ENCODE results near the gene THSD4.

The THSD4 gene

GRCh38 chr15:71566226-71566625 is 451.0 kb downstream of the THSD4 start:
- no peak for DNase-seq

GRCh38 chr15:71567173-71567572 is 451.9 kb downstream of the THSD4 start:
- no peak for DNase-seq

GRCh38 chr15:71568227-71568626 is 453.0 kb downstream of the THSD4 start:
- no peak for DNase-seq

GRCh38 chr15:71570736-71571135 is 455.5 kb downstream of the THSD4 start:
- DNase-seq: no peak

- DNase-seq: no peak
Measured at GRCh38 chr15:71571641-71572040, 456.4 kb downstream of the THSD4 start.

GRCh38 chr15:71572452-71573053 is 457.3 kb downstream of the THSD4 start:
- no peak for DNase-seq

- DNase-seq: no peak
Measured at GRCh38 chr15:71573599-71573998, 458.3 kb downstream of the THSD4 start.

- no peak for DNase-seq
Measured at GRCh38 chr15:71575474-71576045, 460.3 kb downstream of the THSD4 start.

- no peak for DNase-seq
Measured at GRCh38 chr15:71577071-71577470, 461.8 kb downstream of the THSD4 start.

GRCh38 chr15:71581398-71581930 is 466.2 kb downstream of the THSD4 start:
- DNase-seq: no peak

- no peak for DNase-seq
Measured at GRCh38 chr15:71585159-71585558, 469.9 kb downstream of the THSD4 start.

- no peak for DNase-seq
Measured at GRCh38 chr15:71586463-71586862, 471.2 kb downstream of the THSD4 start.

GRCh38 chr15:71588746-71589145 is 473.5 kb downstream of the THSD4 start:
- DNase-seq: no peak

GRCh38 chr15:71591057-71591456 is 475.8 kb downstream of the THSD4 start:
- DNase-seq: no peak

GRCh38 chr15:71592203-71592602 is 476.9 kb downstream of the THSD4 start:
- DNase-seq: no peak

- no peak for DNase-seq
Measured at GRCh38 chr15:71595846-71596553, 480.7 kb downstream of the THSD4 start.

GRCh38 chr15:71596672-71597071 is 481.4 kb downstream of the THSD4 start:
- peak; percentile 73 for DNase-seq

- DNase-seq: no peak
Measured at GRCh38 chr15:71597126-71597525, 481.9 kb downstream of the THSD4 start.

GRCh38 chr15:71597637-71598036 is 482.4 kb downstream of the THSD4 start:
- no peak for DNase-seq

GRCh38 chr15:71598741-71599140 is 483.5 kb downstream of the THSD4 start:
- DNase-seq: no peak

GRCh38 chr15:71599418-71600151 is 484.3 kb downstream of the THSD4 start:
- no peak for DNase-seq

- no peak for DNase-seq
Measured at GRCh38 chr15:71600237-71600636, 485.0 kb downstream of the THSD4 start.

- DNase-seq: no peak
Measured at GRCh38 chr15:71601038-71601834, 486.0 kb downstream of the THSD4 start.

Measured in left hindlimb (tissue), 1 donor.